Large intestine (tissue), 3 donors: ENCODE measurements around the gene ZEB2. TPM values are rescaled to one million over a fixed set of nuclear protein-coding genes. Genes with fewer than 3 reads are reported as not detected.
A peak's percentile ranks its signal among the peaks of the same experiment; 100 is the strongest.

Experiments
- DNase-seq, 2 donors: peaks; one replicate each; pipeline versions ENCODE4 v3.0.0 to v3.0.0-alpha.2; 2013
- H3K27ac ChIP-seq: one replicate; pipeline ENCODE4 v1.5.1; 2013; ENCODE audit warnings: low read length
- H3K27me3 ChIP-seq: 2 replicates; pipeline ENCODE4 v1.6.1; 2013; ENCODE audit warnings: low read length; ENCODE audit not compliant: control insufficient read depth, insufficient read depth
- H3K36me3 ChIP-seq: 2 replicates; pipeline ENCODE4 v1.6.1; 2013; ENCODE audit warnings: low read length; ENCODE audit not compliant: control insufficient read depth, insufficient read depth
- H3K4me1 ChIP-seq: one replicate; pipeline ENCODE4 v1.6.1; 2013; ENCODE audit warnings: low read length; ENCODE audit not compliant: control insufficient read depth, insufficient read depth
- H3K4me3 ChIP-seq: one replicate; pipeline ENCODE4 v1.5.1; 2013; ENCODE audit warnings: low read length
- H3K9me3 ChIP-seq: one replicate; pipeline ENCODE4 v1.6.1; 2013; ENCODE audit warnings: mild to moderate bottlenecking, low read depth, low read length, moderate library complexity; ENCODE audit not compliant: control insufficient read depth
- WGBS: methylation state at CpG from one replicate; pipeline ENCODE4 v1.1.5; 2013; ENCODE audit warnings: low lambda C conversion rate; ENCODE audit not compliant: insufficient coverage; 5-methylcytosine and 5-hydroxymethylcytosine counted together
- polyA plus RNA-seq: library from polyadenylated mRNA; unstranded; fragments of 120-200 nt; gene quantifications from one replicate; pipeline ENCODE4 v1.2.1, GENCODE V29; 2013

The ZEB2 gene
- polyA plus RNA-seq, 1 donor = 32.8 TPM

DNA sequence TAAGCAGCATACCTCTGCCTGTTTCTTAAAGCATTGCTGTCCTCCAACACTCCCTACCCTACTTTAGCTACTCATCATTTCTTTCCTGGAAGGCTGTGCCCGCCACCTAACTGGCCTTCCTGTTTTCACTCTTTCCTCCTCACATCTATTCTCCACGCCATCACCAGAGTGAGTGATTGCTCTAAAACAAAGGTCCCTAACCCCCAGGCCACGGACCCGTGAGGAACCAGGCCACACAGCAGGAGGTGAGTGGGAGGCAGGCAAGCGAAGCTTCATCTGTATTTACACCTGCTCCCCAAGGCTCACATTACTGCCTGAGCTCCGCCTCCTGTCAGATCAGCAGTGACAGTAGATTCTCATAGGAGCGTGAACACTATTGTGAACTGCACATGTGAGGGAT is 13.3 kb upstream of the ZEB2 start:
- H3K27ac ChIP-seq = no peak overlapping the region
- no CpG with 5 or more reads among the region's 7 CpGs for WGBS
- no peaks in the 10 kb centered on the region for H3K36me3 ChIP-seq

DNA sequence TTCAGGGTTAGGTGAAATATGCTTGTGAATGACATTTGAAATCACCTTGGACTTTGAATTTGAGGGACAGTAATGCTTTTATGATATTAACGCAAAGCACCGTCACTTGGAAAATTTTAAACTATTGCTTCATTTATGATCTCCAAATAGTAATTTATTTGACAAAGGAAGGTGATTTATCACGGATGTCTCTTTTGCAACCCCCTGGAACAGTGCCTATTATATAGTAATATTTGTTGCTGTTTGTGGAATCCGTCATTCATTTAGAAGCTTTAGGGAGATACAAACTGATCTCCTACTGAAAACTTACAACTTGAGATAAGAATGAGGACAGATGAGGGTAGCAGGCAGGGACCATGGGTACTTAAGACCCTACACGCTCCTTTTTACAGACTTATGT is 10.7 kb upstream of the ZEB2 start:
- H3K27ac ChIP-seq = no peak overlapping the region
- no peak overlapping the region for H3K4me3 ChIP-seq
- no peaks in the 10 kb centered on the region for H3K4me1 ChIP-seq
- no peak for DNase-seq
- 17% methylated on average over 2 of the region's 5 CpGs for WGBS
- H3K27me3 ChIP-seq = peaks cover 27% of the 10 kb centered on the region
- no peaks in the 10 kb centered on the region for H3K9me3 ChIP-seq
- H3K36me3 ChIP-seq = no peaks in the 10 kb centered on the region

More for the DNA sequence above, 13.3 kb upstream of the ZEB2 start:
- Histone ChIP-seq H3K9me3 (no peaks in the 10 kb centered on the region), H3K27me3 (peaks cover 19% of the 10 kb centered on the region), H3K4me3 (no peak overlapping the region), H3K4me1 (no peaks in the 10 kb centered on the region)
- no peak for DNase-seq

DNA sequence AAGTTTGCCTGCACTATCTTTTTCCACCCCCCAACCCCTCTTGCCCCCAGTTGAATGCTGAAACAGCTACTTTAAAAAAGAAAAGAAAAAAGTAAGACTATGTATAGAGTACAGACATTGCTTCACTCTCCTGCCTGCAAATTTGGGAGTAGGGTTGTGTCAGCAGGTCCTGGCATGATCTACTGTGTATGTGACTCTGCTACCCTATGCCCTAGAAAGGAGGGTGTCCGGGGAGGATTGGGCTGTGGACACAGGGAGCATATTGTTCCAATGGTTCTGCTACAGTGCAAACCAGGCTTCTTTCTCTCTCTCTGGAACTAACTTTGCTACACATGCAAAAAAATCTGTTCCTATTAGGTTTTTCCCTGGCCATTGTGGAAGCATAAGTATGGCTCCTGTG is 9.9 kb upstream of the ZEB2 start:
- H3K27ac ChIP-seq = no peak overlapping the region
- no peak overlapping the region for H3K4me3 ChIP-seq
- peaks cover 32% of the 10 kb centered on the region for H3K27me3 ChIP-seq
- H3K36me3 ChIP-seq = no peaks in the 10 kb centered on the region
- WGBS = no CpG with 5 or more reads among the region's 1 CpG
- H3K9me3 ChIP-seq = no peaks in the 10 kb centered on the region
- DNase-seq = no peak
- no peaks in the 10 kb centered on the region for H3K4me1 ChIP-seq

DNA sequence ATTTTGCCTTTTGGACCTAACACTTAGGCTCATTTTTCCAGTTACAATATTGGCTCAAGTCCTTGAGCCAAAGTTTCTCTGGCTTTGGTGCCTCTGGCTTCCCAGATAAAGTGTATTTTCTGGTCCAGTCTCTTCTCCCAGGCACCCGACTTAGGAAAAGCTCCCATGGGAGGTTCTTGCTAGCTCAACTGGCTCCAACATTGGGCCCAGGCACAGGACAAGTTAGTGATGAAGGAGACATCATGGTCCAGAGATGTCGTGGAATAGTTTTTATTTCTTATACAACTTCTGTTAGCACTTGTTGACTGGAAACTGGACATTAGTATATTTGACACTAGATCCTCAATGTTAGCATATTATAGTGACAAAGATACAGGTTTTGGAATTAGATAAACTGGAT is 8.2 kb upstream of the ZEB2 start:
- Histone ChIP-seq H3K9me3 (no peaks in the 10 kb centered on the region), H3K4me1 (peaks cover 7% of the 10 kb centered on the region), H3K27me3 (peaks cover 41% of the 10 kb centered on the region), H3K36me3 (no peaks in the 10 kb centered on the region), H3K27ac (no peak overlapping the region), H3K4me3 (no peak overlapping the region)
- DNase-seq = no peak
- WGBS = no CpG with 5 or more reads among the region's 2 CpGs

DNA sequence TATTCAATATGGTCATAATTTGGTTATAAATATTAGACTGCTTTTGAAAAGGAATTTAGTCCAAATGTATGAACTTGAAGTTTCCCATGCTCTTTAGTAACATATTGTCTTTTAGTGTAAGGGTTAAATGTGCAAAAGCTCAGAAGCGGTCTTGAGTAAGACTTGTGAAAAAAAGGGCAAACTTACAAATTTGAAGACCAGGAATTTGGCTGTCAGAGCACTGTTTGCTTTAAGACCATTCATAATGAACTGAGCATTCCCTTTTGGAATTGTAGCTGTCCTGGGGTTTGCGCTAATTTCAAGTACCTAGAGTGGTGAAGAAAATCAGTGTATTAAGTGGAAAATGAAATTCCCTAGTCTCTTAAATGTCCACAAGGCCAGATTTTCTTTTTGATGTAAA is 6.9 kb upstream of the ZEB2 start:
- H3K4me1 ChIP-seq = peaks cover 7% of the 10 kb centered on the region
- no peaks in the 10 kb centered on the region for H3K9me3 ChIP-seq
- H3K36me3 ChIP-seq = no peaks in the 10 kb centered on the region
- H3K27ac ChIP-seq = no peak overlapping the region
- peaks cover 50% of the 10 kb centered on the region for H3K27me3 ChIP-seq
- H3K4me3 ChIP-seq = no peak overlapping the region
- 80% methylated on average over 1 of the region's 2 CpGs for WGBS
- no peak for DNase-seq

DNA sequence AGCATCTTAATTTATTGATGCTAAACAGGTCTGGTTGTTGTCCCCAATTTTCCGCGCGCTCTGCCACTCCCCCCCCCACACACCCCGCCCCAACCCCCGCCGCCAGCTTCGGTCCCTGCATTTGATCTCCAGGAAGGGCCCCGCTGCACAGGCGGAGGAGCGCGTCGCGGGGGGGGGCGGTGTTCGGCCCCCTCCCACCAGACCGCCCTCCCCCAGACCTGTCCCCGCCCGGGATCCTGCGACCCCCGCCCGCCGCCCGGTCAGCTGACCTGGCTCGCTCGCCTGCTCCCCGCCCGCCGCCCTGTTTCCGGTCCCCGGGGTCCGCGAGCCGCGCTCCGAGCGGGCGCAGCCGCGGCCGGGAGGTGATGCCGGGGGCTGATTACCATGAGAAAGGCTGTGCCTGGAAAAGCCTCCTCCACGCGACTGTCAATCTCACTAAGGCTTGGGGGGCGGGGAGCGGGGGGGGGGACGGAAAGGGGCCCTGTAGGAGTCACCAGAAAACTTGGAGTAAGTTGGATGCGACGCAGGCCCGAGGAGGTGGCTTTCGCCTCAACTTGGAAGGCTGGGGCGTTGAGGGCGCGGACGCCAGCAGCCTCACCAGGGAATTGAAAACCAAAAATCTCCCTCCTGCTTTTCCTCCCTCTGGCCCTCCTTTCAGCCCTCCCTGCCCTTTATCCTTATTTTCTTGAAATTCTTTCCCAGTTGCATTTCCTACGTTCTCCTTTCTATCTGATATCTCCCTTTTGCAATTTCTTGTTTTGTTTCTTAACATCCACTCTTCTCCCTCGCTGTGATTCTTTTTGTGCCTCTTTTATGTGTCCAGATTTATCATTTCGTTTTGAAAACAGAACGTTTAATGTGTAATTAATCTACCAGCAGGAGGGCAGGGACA is 4.4 kb upstream of the ZEB2 start:
- H3K27me3 ChIP-seq = peaks cover 58% of the 10 kb centered on the region
- 8% methylated on average over 4 of the region's 58 CpGs for WGBS
- DNase-seq = no peak
- peak overlapping the region; percentile 42 for H3K4me3 ChIP-seq
- no peaks in the 10 kb centered on the region for H3K9me3 ChIP-seq
- H3K36me3 ChIP-seq = no peaks in the 10 kb centered on the region
- peaks cover 7% of the 10 kb centered on the region for H3K4me1 ChIP-seq
- H3K27ac ChIP-seq = peak overlapping the region; percentile 69

DNA sequence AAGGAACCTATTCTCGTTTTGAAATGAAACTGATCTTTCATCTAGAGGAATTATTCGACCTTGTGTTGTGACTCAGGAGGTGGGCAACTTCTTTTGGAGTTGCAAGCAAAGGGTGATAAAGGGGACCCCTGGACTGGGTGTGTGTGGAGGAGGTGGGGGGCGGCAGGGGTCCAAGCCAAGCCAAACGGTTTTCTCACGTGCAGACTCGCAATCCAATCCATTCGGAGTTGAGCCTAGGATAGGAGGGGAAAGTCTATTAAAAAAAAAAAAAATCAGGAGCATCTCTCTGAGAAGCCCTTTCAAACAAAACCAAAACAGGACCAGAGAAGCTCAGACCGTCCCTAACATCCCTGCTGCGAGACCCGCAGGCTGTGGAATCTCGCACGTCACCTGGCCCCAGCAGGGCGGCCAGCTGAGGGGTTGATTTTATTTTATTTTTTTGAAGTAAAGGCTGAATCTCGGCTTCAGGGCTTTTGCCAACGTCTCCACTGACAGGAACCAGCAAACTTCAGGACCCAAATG is 3.7 kb upstream of the ZEB2 start:
- WGBS = 0% methylated on average over 3 of the region's 15 CpGs
- Histone ChIP-seq H3K27me3 (peaks cover 65% of the 10 kb centered on the region), H3K4me1 (peaks cover 7% of the 10 kb centered on the region), H3K4me3 (peak overlapping the region; percentile 42), H3K9me3 (no peaks in the 10 kb centered on the region), H3K27ac (peak overlapping the region; percentile 69), H3K36me3 (no peaks in the 10 kb centered on the region)
- DNase-seq = peak in 1 of 2 donors; percentile 30

DNA sequence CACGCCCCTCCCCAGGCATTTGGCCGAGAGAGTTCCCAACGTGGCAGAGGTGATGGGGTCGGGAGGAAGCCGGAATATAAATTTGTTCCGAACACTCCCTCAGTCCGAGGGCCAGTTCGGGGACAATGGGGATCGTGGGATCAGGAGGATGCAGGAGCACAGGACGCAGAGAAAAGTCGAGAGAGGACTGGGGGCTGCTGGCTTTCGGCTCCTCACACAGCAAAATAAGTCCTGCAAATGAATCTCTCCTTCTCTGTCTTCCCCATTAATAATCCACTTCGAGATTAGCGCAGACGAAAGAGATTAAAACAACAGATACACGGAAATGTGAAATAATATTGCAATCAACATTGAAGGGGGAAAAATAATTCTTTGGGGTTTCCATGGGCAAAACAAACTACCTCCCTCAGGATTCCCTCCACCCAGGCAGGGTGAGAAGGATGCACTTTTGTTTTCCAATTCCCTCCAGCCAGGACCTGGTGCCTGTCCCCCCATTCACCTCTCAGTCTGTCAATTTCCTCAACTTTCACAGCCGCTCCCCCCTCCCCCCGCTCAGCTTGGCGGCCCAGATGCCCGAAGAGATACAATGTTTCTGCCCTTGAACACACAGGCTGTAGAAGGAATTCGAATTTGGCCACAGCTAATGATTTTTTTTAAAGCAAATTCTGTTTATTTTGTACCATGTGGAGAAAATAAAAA is 3.1 kb upstream of the ZEB2 start:
- no peaks in the 10 kb centered on the region for H3K9me3 ChIP-seq
- peak overlapping the region; percentile 42 for H3K4me3 ChIP-seq
- H3K27me3 ChIP-seq = peaks cover 70% of the 10 kb centered on the region
- H3K36me3 ChIP-seq = no peaks in the 10 kb centered on the region
- no peak for DNase-seq
- H3K27ac ChIP-seq = peak overlapping the region; percentile 69
- WGBS = no CpG with 5 or more reads among the region's 21 CpGs
- peaks cover 7% of the 10 kb centered on the region for H3K4me1 ChIP-seq

DNA sequence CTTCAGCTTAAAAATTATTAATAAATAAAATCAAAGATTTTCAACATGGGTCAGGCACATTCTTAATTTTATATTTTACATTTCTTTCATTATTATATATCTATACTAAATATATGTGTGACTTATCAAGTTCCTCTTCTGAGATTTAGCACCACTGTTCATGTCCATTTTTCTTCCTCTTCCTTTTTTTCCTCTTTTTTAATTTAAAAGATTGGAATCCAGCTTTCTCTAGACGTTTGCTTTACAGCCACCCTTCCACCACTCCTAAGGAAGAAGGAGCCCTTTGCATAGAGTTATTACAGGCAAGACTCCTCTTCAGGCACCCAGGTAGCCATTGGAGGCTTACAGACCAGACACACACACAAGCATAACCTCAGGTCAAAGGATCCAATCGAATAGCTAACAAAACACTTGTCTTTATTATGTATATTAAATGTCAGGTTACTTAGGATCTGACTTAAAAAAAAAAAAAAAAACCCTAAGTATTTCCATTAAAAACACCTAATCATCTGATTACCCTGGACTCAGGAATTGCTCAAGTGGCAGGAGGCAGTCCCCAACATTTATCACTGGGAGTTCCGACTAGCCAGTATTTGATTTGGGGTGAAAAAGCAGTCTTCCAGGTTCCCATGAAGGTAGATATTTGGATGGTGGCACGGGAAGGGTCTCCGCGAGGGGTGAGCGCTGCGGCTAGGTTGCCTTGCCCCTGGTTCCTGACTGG is 2.4 kb upstream of the ZEB2 start:
- Histone ChIP-seq H3K27me3 (peaks cover 72% of the 10 kb centered on the region), H3K36me3 (no peaks in the 10 kb centered on the region), H3K4me3 (no peak overlapping the region), H3K27ac (peak overlapping the region; percentile 69), H3K9me3 (no peaks in the 10 kb centered on the region), H3K4me1 (peaks cover 9% of the 10 kb centered on the region)
- no peak for DNase-seq
- no CpG with 5 or more reads among the region's 8 CpGs for WGBS

DNA sequence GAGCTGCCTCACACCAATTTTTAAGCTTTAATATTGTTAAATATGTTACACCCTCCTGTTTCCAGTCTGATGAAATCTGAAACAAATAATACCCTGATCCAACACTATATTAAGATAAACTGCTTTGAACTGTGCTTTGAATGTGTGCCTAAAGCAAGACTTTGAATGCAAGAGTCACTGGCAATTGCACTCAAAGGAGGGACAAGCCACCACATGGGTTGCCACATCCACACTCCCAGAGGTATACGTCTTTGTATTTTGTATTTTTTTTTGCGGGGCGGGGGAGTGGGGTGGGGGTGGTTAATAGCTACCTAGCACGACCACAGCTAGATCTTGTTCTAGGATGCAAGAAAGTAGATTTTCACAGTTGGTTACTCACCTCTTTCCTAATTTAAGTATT is 1.8 kb upstream of the ZEB2 start:
- no peak overlapping the region for H3K4me3 ChIP-seq
- peaks cover 73% of the 10 kb centered on the region for H3K27me3 ChIP-seq
- H3K4me1 ChIP-seq = peaks cover 9% of the 10 kb centered on the region
- H3K36me3 ChIP-seq = no peaks in the 10 kb centered on the region
- no peaks in the 10 kb centered on the region for H3K9me3 ChIP-seq
- peak overlapping the region; percentile 32 for H3K27ac ChIP-seq
- WGBS = 17% methylated on average over 1 of the region's 4 CpGs
- DNase-seq = no peak
